Measurements from ENCODE around the gene PCDHB14.
"Not testable (repeated sequence)": the region's sequence is repeated elsewhere in the genome, so short reads cannot be mapped to it uniquely, and the experiment has no call there.

The PCDHB14 gene

GRCh38 chr5:141182248-141182647, 40.9 kb upstream of the PCDHB14 start, which contains the start of gene PCDHB16 (continued):
- TF ChIP-seq, protein P1, sequence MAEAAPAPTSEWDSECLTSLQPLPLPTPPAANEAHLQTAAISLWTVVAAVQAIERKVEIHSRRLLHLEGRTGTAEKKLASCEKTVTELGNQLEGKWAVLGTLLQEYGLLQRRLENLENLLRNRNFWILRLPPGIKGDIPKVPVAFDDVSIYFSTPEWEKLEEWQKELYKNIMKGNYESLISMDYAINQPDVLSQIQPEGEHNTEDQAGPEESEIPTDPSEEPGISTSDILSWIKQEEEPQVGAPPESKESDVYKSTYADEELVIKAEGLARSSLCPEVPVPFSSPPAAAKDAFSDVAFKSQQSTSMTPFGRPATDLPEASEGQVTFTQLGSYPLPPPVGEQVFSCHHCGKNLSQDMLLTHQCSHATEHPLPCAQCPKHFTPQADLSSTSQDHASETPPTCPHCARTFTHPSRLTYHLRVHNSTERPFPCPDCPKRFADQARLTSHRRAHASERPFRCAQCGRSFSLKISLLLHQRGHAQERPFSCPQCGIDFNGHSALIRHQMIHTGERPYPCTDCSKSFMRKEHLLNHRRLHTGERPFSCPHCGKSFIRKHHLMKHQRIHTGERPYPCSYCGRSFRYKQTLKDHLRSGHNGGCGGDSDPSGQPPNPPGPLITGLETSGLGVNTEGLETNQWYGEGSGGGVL (tag by site-specific recombination; IDR thresholded peaks at IDR 0.05) = no peak
- no peak for TF ChIP-seq ZNF132 (tag by site-specific recombination; IDR thresholded peaks at IDR 0.05; ENCODE audit: borderline replicate concordance)
- TF ChIP-seq ZNF660 (tag by site-specific recombination; IDR thresholded peaks at IDR 0.05) = 0 out of 2 replicates have a peak, but pooled peaks have one; percentile 41
- no peak for TF ChIP-seq ZNF501 (tag by site-specific recombination; IDR thresholded peaks at IDR 0.05)
- TF ChIP-seq CTCF (tag by site-specific recombination; IDR thresholded peaks at IDR 0.05) = no peak
- TF ChIP-seq ZNF221 (tag by site-specific recombination; IDR thresholded peaks at IDR 0.05; ENCODE audit: borderline replicate concordance) = no peak
- TF ChIP-seq ZFHX2 (tag by site-specific recombination; conservative IDR thresholded peaks at IDR 0.05) = peak; percentile 29; the same call in 1 of the 2 replicates
- TF ChIP-seq ZSCAN4 (tag by site-specific recombination; IDR thresholded peaks at IDR 0.05) = no peak
- TF ChIP-seq ZFP41 (tag by site-specific recombination; IDR thresholded peaks at IDR 0.05; ENCODE audit: borderline replicate concordance) = no peak
- TF ChIP-seq, protein P2, sequence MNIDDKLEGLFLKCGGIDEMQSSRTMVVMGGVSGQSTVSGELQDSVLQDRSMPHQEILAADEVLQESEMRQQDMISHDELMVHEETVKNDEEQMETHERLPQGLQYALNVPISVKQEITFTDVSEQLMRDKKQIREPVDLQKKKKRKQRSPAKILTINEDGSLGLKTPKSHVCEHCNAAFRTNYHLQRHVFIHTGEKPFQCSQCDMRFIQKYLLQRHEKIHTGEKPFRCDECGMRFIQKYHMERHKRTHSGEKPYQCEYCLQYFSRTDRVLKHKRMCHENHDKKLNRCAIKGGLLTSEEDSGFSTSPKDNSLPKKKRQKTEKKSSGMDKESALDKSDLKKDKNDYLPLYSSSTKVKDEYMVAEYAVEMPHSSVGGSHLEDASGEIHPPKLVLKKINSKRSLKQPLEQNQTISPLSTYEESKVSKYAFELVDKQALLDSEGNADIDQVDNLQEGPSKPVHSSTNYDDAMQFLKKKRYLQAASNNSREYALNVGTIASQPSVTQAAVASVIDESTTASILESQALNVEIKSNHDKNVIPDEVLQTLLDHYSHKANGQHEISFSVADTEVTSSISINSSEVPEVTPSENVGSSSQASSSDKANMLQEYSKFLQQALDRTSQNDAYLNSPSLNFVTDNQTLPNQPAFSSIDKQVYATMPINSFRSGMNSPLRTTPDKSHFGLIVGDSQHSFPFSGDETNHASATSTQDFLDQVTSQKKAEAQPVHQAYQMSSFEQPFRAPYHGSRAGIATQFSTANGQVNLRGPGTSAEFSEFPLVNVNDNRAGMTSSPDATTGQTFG (tag by site-specific recombination; IDR thresholded peaks at IDR 0.05; ENCODE audit: borderline replicate concordance) = no peak
- no peak for TF ChIP-seq ZNF558 (tag by site-specific recombination; IDR thresholded peaks at IDR 0.05)

DNA sequence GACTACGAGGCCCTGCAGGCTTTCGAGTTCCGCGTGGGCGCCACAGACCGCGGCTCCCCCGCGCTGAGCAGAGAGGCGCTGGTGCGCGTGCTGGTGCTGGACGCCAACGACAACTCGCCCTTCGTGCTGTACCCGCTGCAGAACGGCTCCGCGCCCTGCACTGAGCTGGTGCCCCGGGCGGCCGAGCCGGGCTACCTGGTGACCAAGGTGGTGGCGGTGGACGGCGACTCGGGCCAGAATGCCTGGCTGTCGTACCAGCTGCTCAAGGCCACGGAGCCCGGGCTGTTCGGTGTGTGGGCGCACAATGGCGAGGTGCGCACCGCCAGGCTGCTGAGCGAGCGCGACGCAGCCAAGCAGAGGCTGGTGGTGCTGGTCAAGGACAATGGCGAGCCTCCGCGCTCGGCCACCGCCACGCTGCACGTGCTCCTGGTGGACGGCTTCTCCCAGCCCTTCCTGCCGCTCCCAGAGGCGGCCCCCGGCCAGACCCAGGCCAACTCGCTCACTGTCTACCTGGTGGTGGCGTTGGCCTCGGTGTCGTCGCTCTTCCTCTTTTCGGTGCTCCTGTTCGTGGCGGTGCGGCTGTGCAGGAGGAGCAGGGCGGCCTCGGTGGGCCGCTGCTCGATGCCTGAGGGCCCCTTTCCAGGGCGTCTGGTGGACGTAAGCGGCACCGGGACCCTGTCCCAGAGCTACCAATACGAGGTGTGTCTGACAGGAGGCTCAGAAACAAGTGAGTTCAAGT, 38.9 kb upstream of the PCDHB14 start:
- H3K27ac ChIP-seq (ENCODE audit: extremely low read depth, low read depth, low read length); H3K4me1 ChIP-seq (ENCODE audit: control insufficient read depth, insufficient read depth, low read length); H3K36me3 ChIP-seq (ENCODE audit: control insufficient read depth in 2 of 2, insufficient read depth in 1 of 2, low read length in 2 of 2); H3K9me3 ChIP-seq (ENCODE audit: control insufficient read depth, insufficient read depth, low read depth, low read length); H3K4me3 ChIP-seq (ENCODE audit: low read depth, low read length); POLR2A ChIA-PET: not testable (repeated sequence)
- CTCF ChIA-PET = interaction anchor here (1.8 kb wide), 1 partner anchor 34 kb away, joined by 6 read pairs; the partner anchor contains the start of gene PCDHB6

- no peak within 1 kb of the TSS for H3K4me3 ChIP-seq (ENCODE audit: low read depth, low read length)
- POLR2A ChIA-PET = no interaction called here
- no peak for TF ChIP-seq ZNF155 (tag by site-specific recombination; IDR thresholded peaks at IDR 0.05)
- peak; percentile 34; the same call in 1 of the 2 replicates for TF ChIP-seq ZNF654 (tag by site-specific recombination; IDR thresholded peaks at IDR 0.05; ENCODE audit: low read depth)
- H3K27ac ChIP-seq (ENCODE audit: extremely low read depth, low read depth, low read length) = no peak within 1 kb of the TSS
- H3K36me3 ChIP-seq (ENCODE audit: control insufficient read depth in 2 of 2, insufficient read depth in 1 of 2, low read length in 2 of 2) = no peaks in the 10 kb centered on the region
- H3K9me3 ChIP-seq (ENCODE audit: control insufficient read depth, insufficient read depth, low read depth, low read length) = no peaks in the 10 kb centered on the region
- H3K4me1 ChIP-seq (ENCODE audit: control insufficient read depth, insufficient read depth, low read length) = no peaks in the 10 kb centered on the region
- CTCF ChIA-PET = interaction anchor here (0.5 to 2.4 kb wide), 21 partner anchors 9 to 377 kb away, joined by 3 to 12 read pairs (median 4); partner anchors contain the start of genes PCDHB11, PCDHB15, PCDHB2 and PCDHB8
Observed at GRCh38 chr5:141186897-141187512, 36.1 kb upstream of the PCDHB14 start, which contains the start of gene PCDHB9. TSS of gene PCDHB9 (plus strand) at chr5:141187161. CDS start at chr5:141187319, 158 bp downstream.

DNA sequence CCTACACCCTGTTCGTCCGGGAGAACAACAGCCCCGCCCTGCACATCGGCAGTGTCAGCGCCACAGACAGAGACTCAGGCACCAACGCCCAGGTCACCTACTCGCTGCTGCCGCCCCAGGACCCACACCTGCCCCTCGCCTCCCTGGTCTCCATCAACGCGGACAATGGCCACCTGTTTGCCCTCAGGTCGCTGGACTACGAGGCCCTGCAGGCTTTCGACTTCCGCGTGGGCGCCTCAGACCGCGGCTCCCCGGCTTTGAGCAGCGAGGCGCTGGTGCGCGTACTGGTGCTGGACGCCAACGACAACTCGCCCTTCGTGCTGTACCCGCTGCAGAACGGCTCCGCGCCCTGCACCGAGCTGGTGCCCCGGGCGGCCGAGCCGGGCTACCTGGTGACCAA, 34.5 kb upstream of the PCDHB14 start:
- H3K4me3 ChIP-seq (ENCODE audit: low read depth, low read length); POLR2A ChIA-PET; H3K4me1 ChIP-seq (ENCODE audit: control insufficient read depth, insufficient read depth, low read length); H3K9me3 ChIP-seq (ENCODE audit: control insufficient read depth, insufficient read depth, low read depth, low read length); CTCF ChIA-PET; H3K27ac ChIP-seq (ENCODE audit: extremely low read depth, low read depth, low read length); H3K36me3 ChIP-seq (ENCODE audit: control insufficient read depth in 2 of 2, insufficient read depth in 1 of 2, low read length in 2 of 2): not testable (repeated sequence)

GRCh38 chr5:141189131-141189530, 34.0 kb upstream of the PCDHB14 start:
- H3K4me1 ChIP-seq (ENCODE audit: control insufficient read depth, insufficient read depth, low read length); CTCF ChIA-PET; H3K9me3 ChIP-seq (ENCODE audit: control insufficient read depth, insufficient read depth, low read depth, low read length); H3K4me3 ChIP-seq (ENCODE audit: low read depth, low read length); H3K27ac ChIP-seq (ENCODE audit: extremely low read depth, low read depth, low read length); H3K36me3 ChIP-seq (ENCODE audit: control insufficient read depth in 2 of 2, insufficient read depth in 1 of 2, low read length in 2 of 2); POLR2A ChIA-PET: not testable (repeated sequence)

Measured in HEK293 (cell line).